ENCODE data around the gene LETM1. TPM values are rescaled to one million over a fixed set of nuclear protein-coding genes. Genes with fewer than 3 reads are reported as not detected.

Gene LETM1
- total and polyA plus RNA-seq, 2 of the 13 experiments (the other 11 are each of a cell fraction or from before 2014, with no cell fraction given) = 9.7 to 41.6 TPM

- no peak for TF ChIP-seq ZNF296 (CRISPR knock-in tag; conservative IDR thresholded peaks at IDR 0.05)
- no peak for TF ChIP-seq ZBTB42 (CRISPR knock-in tag; IDR thresholded peaks at IDR 0.05)
- TF ChIP-seq RCOR2 (CRISPR knock-in tag; IDR thresholded peaks at IDR 0.05) = no peak
- no peak for TF ChIP-seq TBX3 (IDR thresholded peaks at IDR 0.05; ENCODE audit: borderline replicate concordance)
- peak; percentile 97 for TF ChIP-seq ZNF670 (CRISPR knock-in tag; IDR thresholded peaks at IDR 0.05; ENCODE audit: borderline replicate concordance)
- TF ChIP-seq ZNF235 (CRISPR knock-in tag; IDR thresholded peaks at IDR 0.05; ENCODE audit: borderline replicate concordance) = no peak
- no peak for TF ChIP-seq STAG1 (CRISPR knock-in tag; IDR thresholded peaks at IDR 0.05)
- peak; percentile 51; the same call in 1 of the 2 replicates for TF ChIP-seq ZNF230 (CRISPR knock-in tag; IDR thresholded peaks at IDR 0.05)
- TF ChIP-seq HIVEP1 (CRISPR knock-in tag; IDR thresholded peaks at IDR 0.05) = peak; percentile 55; the same call in 1 of the 2 replicates
- no peak for TF ChIP-seq NFIC (IDR thresholded peaks at IDR 0.05; ENCODE audit: low read length)
- TF ChIP-seq ZNF597 (CRISPR knock-in tag; IDR thresholded peaks at IDR 0.05) = no peak
- TF ChIP-seq AHDC1 (CRISPR knock-in tag; IDR thresholded peaks at IDR 0.05; ENCODE audit: borderline replicate concordance) = 0 out of 2 replicates have a peak, but pooled peaks have one; percentile 53
- no peak for TF ChIP-seq MAFK (conservative IDR thresholded peaks at IDR 0.05 in 1 of 2, IDR thresholded peaks at IDR 0.05 in 1 of 2; ENCODE audit: low read length in 2 of 2)
These were observed at the start of gene LETM1 (continued) for GRCh38 chr4:1856071-1856942.
